Measurements from ENCODE around the gene NR2F1. TPM values are rescaled to one million over a fixed set of nuclear protein-coding genes. Genes with fewer than 3 reads are reported as not detected.

Gene NR2F1
- total and polyA plus RNA-seq, 4 donors = 0.72 to 27.0 (median 10.0) TPM; not detected in 1

DNA sequence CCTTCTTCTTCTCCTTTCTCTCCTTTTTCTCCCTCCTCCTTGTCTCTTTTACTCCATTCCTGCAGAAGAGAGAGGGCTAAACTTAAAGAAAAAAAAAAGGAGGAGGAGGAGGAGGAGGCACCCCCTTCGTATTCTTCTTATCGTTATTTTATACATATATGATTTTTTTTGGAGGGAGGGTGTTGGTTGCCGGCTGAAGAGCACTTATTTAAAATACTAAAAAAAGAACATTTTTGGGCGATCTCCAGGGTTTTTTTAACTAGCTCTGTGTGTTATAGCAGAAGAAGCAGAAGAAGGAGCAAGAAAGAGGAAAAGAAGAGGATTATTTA, 381 bp downstream of the NR2F1 start:
- WGBS, 2 donors = 3% methylated on average over 4 of the region's 4 CpGs

DNA sequence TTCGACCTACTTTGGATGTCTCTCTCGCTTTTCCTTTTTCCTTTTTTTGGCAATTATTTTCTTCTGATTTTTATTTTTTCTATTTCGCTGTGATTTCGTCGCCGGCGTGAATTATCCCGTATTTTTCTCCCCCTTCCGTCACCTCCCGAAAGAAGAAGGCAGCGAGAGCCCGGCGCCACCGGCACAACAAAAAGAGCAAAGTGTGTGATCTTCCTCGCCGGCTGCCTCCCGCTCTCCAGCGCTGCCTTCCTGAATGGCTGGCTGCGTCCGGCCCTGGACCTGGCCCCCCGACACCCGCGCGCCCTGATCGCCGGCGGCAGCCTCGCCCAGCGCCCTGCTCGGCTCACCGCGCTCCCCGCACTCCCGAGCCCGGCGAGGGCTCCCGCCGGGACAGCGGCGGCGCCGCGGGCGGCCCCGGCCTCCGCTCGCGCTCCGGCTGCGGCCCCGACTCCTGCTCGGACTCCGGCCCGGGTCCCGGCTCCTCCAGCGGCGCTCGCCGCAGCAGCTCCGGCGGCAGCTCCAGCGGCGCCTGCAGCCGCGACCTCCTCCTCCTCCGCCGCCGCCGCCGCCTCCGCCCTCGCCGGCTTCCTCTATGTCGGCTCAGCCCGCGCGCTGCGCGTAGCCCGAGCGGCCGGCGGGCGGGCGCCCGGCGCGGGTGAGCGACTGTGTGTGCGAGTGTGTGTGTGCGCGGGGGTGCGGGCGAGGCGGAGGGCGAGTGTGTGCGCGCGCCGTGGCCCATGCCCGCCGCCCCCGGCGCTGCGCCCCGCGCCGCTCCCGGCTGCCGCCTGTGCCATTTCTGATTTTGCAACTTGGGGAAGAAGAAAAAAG, 960 bp downstream of the NR2F1 start:
- ATAC-seq (ENCODE audit: low FRiP score) (no peak), DNase-seq (peak; percentile 58 to 83)
- intact Hi-C loops (cut with DNase I) = loop anchor here (5.0 kb wide), 1 partner anchor 218 kb away; no protein-coding TSS in a partner anchor
- WGBS, 2 donors = 1% methylated on average over 86 to 110 of the region's 110 CpGs
- Histone ChIP-seq H3K4me3 (ENCODE audit: low read length in 2 of 2) (peak overlapping the region; percentile 66 to 69), H3K4me1 (ENCODE audit: control insufficient read depth in 1 of 2, insufficient read depth in 2 of 2, low read length in 2 of 2) (no peaks in the 10 kb centered on the region), H3K36me3 (ENCODE audit: control insufficient read depth in 1 of 2, insufficient read depth in 2 of 2, low read length in 1 of 2) (no peaks in the 10 kb centered on the region), H3K27ac (ENCODE audit: low read depth in 1 of 2, low read length in 2 of 2) (no peak overlapping the region), H3K27me3 (ENCODE audit: control insufficient read depth in 1 of 2, insufficient read depth in 2 of 2, low read length in 1 of 2) (no peaks in the 10 kb centered on the region), H3K9me3 (ENCODE audit: control insufficient read depth, low read length) (no peaks in the 10 kb centered on the region)

More for the DNA sequence above, 381 bp downstream of the NR2F1 start:
- ATAC-seq (ENCODE audit: low FRiP score) = no peak
- intact Hi-C loops (cut with DNase I) = loop anchor here (5.0 kb wide), 1 partner anchor 219 kb away; no protein-coding TSS in a partner anchor
- no peak overlapping the region for H3K4me3 ChIP-seq (ENCODE audit: low read length in 2 of 2)
- H3K36me3 ChIP-seq (ENCODE audit: control insufficient read depth in 1 of 2, insufficient read depth in 2 of 2, low read length in 1 of 2) = no peaks in the 10 kb centered on the region
- H3K27ac ChIP-seq (ENCODE audit: low read depth in 1 of 2, low read length in 2 of 2) = no peak overlapping the region
- no peaks in the 10 kb centered on the region for H3K4me1 ChIP-seq (ENCODE audit: control insufficient read depth in 1 of 2, insufficient read depth in 2 of 2, low read length in 2 of 2)
- no peak for DNase-seq
- no peaks in the 10 kb centered on the region for H3K27me3 ChIP-seq (ENCODE audit: control insufficient read depth in 1 of 2, insufficient read depth in 2 of 2, low read length in 1 of 2)
- no peaks in the 10 kb centered on the region for H3K9me3 ChIP-seq (ENCODE audit: control insufficient read depth, low read length)

- no peaks in the 10 kb centered on the region for H3K4me1 ChIP-seq (ENCODE audit: control insufficient read depth in 1 of 2, insufficient read depth in 2 of 2, low read length in 2 of 2)
- peak in 1 of 2 donors; percentile 77 for DNase-seq
Observed at GRCh38 chr5:93584596-93585040, 1.6 kb downstream of the NR2F1 start.

GRCh38 chr5:93585041-93585766, 2.2 kb downstream of the NR2F1 start:
- WGBS, 2 donors = 2% methylated on average over 57 to 70 of the region's 70 CpGs
- intact Hi-C loops (cut with DNase I) = no loop called here

More at GRCh38 chr5:93584596-93585040, 1.6 kb downstream of the NR2F1 start:
- Histone ChIP-seq H3K4me3 (ENCODE audit: low read length in 2 of 2) (peak overlapping the region; percentile 66 to 69), H3K27ac (ENCODE audit: low read depth in 1 of 2, low read length in 2 of 2) (no peak overlapping the region), H3K36me3 (ENCODE audit: control insufficient read depth in 1 of 2, insufficient read depth in 2 of 2, low read length in 1 of 2) (no peaks in the 10 kb centered on the region), H3K27me3 (ENCODE audit: control insufficient read depth in 1 of 2, insufficient read depth in 2 of 2, low read length in 1 of 2) (no peaks in the 10 kb centered on the region), H3K9me3 (ENCODE audit: control insufficient read depth, low read length) (no peaks in the 10 kb centered on the region)
- WGBS, 2 donors = 1 to 2% methylated on average over 11 to 46 of the region's 48 CpGs
- ATAC-seq (ENCODE audit: low FRiP score) = no peak
- intact Hi-C loops (cut with DNase I) = loop anchor here (5.0 kb wide), 1 partner anchor 218 kb away; no protein-coding TSS in a partner anchor

DNA sequence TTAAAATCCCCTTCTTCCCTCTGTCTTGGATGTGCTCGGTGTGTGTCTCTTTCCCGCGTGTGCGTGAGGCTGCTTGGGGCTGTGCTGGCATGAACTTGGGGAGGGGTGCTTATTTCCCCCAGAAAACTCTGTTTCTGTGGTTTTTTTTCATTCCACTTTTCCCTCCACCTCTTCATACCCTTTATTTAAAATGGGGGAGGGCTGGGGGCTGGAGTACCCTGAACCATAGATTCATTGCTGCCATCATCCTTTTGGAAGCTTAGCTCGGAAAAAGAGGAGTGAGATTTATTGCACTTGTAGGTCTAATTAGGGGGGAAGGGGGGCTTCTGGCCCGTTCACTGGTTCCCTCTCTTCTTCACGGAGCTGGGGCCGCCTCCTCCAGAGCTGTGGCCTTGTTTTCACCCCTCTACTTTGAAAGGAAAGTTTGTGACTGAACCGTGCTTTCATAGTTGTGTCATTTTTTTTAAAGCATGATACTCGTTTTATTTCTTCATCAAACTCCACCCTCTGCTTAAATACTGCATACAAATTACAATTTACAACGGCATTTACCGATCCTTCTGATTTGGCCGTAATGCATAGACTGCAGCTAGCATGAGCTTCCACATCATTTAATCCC, 2.9 kb downstream of the NR2F1 start:
- WGBS, 2 donors = 45 to 51% methylated on average over 13 of the region's 13 CpGs
- H3K4me3 ChIP-seq (ENCODE audit: low read length in 2 of 2) = no peak overlapping the region
- DNase-seq = no peak
- H3K27ac ChIP-seq (ENCODE audit: low read depth in 1 of 2, low read length in 2 of 2) = no peak overlapping the region
- no peaks in the 10 kb centered on the region for H3K36me3 ChIP-seq (ENCODE audit: control insufficient read depth in 1 of 2, insufficient read depth in 2 of 2, low read length in 1 of 2)
- H3K4me1 ChIP-seq (ENCODE audit: control insufficient read depth in 1 of 2, insufficient read depth in 2 of 2, low read length in 2 of 2) = no peaks in the 10 kb centered on the region
- no peaks in the 10 kb centered on the region for H3K9me3 ChIP-seq (ENCODE audit: control insufficient read depth, low read length)
- H3K27me3 ChIP-seq (ENCODE audit: control insufficient read depth in 1 of 2, insufficient read depth in 2 of 2, low read length in 1 of 2) = no peaks in the 10 kb centered on the region
- intact Hi-C loops (cut with DNase I) = no loop called here
- no peak for ATAC-seq (ENCODE audit: low FRiP score)

More at GRCh38 chr5:93585041-93585766, 2.2 kb downstream of the NR2F1 start:
- ATAC-seq (ENCODE audit: low FRiP score) = no peak
- Histone ChIP-seq H3K27ac (ENCODE audit: low read depth in 1 of 2, low read length in 2 of 2) (no peak overlapping the region), H3K27me3 (ENCODE audit: control insufficient read depth in 1 of 2, insufficient read depth in 2 of 2, low read length in 1 of 2) (no peaks in the 10 kb centered on the region), H3K4me3 (ENCODE audit: low read length in 2 of 2) (peak overlapping the region; percentile 66 to 69), H3K4me1 (ENCODE audit: control insufficient read depth in 1 of 2, insufficient read depth in 2 of 2, low read length in 2 of 2) (no peaks in the 10 kb centered on the region), H3K9me3 (ENCODE audit: control insufficient read depth, low read length) (no peaks in the 10 kb centered on the region), H3K36me3 (ENCODE audit: control insufficient read depth in 1 of 2, insufficient read depth in 2 of 2, low read length in 1 of 2) (no peaks in the 10 kb centered on the region)
- no peak for DNase-seq

DNA sequence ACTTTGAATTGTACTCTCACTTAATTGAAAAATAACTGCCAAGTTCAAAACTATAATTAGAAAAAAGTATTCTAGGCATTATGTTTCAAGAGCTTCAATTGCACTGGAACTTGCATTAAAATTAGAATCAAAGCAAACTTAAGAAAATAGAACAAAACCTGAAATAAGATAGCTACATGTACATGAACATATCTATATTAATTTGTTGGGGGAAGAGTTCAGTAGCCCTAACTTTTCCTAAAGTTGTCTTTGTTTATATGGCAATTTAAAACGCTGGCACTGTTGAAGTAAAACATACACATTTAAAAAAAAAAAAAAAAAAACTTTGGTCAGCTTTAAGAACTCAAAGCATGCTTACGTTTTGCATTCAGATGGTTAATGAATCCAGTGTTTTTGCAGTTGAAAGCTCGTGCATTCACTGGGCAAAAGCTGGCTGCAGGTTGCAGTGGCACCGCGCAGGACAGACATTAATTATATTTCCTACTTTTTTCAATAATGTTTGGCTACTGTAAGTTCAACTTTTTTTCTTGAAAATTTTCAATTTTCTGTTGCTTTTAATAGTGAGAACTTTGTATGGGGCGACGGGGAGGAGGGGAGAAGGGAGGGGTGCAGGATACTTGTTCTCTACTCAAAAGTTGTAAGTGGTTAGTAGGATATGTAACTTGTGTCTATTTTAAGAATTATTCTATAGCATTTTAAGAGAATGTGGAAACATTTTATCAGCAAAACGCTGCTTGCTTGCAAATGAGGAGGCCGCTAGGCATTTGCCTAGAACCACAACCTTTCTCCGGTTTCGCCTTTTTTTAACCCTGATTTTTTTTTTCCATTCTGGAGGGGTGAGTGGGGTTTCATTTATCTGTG, 3.9 kb downstream of the NR2F1 start:
- H3K9me3 ChIP-seq (ENCODE audit: control insufficient read depth, low read length) = no peaks in the 10 kb centered on the region
- DNase-seq = no peak
- H3K27me3 ChIP-seq (ENCODE audit: control insufficient read depth in 1 of 2, insufficient read depth in 2 of 2, low read length in 1 of 2) = no peaks in the 10 kb centered on the region
- H3K27ac ChIP-seq (ENCODE audit: low read depth in 1 of 2, low read length in 2 of 2) = no peak overlapping the region
- WGBS, 2 donors = 79 to 84% methylated on average over 11 of the region's 11 CpGs
- ATAC-seq (ENCODE audit: low FRiP score) = no peak
- no peaks in the 10 kb centered on the region for H3K4me1 ChIP-seq (ENCODE audit: control insufficient read depth in 1 of 2, insufficient read depth in 2 of 2, low read length in 2 of 2)
- H3K36me3 ChIP-seq (ENCODE audit: control insufficient read depth in 1 of 2, insufficient read depth in 2 of 2, low read length in 1 of 2) = no peaks in the 10 kb centered on the region
- H3K4me3 ChIP-seq (ENCODE audit: low read length in 2 of 2) = no peak overlapping the region
- intact Hi-C loops (cut with DNase I) = no loop called here

DNA sequence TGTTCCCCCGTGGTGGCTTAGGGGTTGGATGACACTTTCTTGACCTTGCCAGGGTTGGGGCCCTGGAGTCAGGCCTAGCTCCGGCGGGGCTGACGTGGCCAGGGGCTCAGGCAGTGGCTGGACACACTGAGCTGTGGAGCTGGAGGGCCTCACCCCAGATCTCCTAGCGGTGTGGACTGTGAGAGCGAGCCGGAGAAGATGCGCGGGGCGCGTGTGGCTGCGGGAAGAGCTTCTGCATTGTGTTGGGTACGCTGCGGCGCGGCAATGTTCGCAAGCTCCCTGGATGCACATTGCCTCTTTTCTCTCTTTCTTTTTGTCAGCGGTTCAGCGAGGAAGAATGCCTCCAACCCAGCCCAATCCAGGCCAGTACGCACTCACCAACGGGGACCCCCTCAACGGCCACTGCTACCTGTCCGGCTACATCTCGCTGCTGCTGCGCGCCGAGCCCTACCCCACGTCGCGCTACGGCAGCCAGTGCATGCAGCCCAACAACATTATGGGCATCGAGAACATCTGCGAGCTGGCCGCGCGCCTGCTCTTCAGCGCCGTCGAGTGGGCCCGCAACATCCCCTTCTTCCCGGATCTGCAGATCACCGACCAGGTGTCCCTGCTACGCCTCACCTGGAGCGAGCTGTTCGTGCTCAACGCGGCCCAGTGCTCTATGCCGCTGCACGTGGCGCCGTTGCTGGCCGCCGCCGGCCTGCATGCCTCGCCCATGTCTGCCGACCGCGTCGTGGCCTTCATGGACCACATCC, 4.8 kb downstream of the NR2F1 start:
- H3K27ac ChIP-seq (ENCODE audit: low read depth in 1 of 2, low read length in 2 of 2) = no peak overlapping the region
- H3K4me3 ChIP-seq (ENCODE audit: low read length in 2 of 2) = no peak overlapping the region
- DNase-seq (no peak), ATAC-seq (ENCODE audit: low FRiP score) (no peak)
- H3K4me1 ChIP-seq (ENCODE audit: control insufficient read depth in 1 of 2, insufficient read depth in 2 of 2, low read length in 2 of 2) = no peaks in the 10 kb centered on the region
- no peaks in the 10 kb centered on the region for H3K27me3 ChIP-seq (ENCODE audit: control insufficient read depth in 1 of 2, insufficient read depth in 2 of 2, low read length in 1 of 2)
- intact Hi-C loops (cut with DNase I) = no loop called here
- 50 to 51% methylated on average over 59 of the region's 59 CpGs for WGBS, 2 donors
- no peaks in the 10 kb centered on the region for H3K36me3 ChIP-seq (ENCODE audit: control insufficient read depth in 1 of 2, insufficient read depth in 2 of 2, low read length in 1 of 2)
- no peaks in the 10 kb centered on the region for H3K9me3 ChIP-seq (ENCODE audit: control insufficient read depth, low read length)

Data from aorta (tissue), 5 donors.